Measurements from ENCODE around the gene FAS.
A peak's percentile ranks its signal among the peaks of the same experiment; 100 is the strongest.

Gene FAS

GRCh38 chr10:88971221-88972061, 19.2 kb upstream of the FAS start:
- DNase-seq (ENCODE audit: low read depth) = no peak

- DNase-seq (ENCODE audit: low read depth) = no peak
Observed at GRCh38 chr10:88974012-88974411, 16.6 kb upstream of the FAS start.

GRCh38 chr10:88974446-88975376, 15.9 kb upstream of the FAS start:
- DNase-seq (ENCODE audit: low read depth) = no peak

DNA sequence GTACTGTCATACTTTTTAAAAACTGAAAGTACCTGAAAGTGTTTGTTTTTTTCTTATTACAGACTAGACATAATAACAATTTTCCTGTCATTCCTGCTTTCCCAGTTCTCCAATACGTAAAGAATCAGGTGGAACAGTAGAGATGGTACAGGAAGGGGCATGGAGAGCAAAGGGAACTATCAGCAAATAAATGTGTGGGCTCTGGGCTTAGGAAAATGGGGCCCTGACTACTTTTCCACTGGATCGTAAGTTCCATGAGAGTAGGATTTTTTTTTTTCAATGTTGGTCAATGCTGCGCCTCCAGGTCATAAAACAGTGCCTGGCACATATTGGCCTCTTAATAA, 15.2 kb upstream of the FAS start:
- DNase-seq (ENCODE audit: low read depth) = no peak

GRCh38 chr10:88978463-88978862, 12.1 kb upstream of the FAS start:
- no peak for DNase-seq (ENCODE audit: low read depth)

DNA sequence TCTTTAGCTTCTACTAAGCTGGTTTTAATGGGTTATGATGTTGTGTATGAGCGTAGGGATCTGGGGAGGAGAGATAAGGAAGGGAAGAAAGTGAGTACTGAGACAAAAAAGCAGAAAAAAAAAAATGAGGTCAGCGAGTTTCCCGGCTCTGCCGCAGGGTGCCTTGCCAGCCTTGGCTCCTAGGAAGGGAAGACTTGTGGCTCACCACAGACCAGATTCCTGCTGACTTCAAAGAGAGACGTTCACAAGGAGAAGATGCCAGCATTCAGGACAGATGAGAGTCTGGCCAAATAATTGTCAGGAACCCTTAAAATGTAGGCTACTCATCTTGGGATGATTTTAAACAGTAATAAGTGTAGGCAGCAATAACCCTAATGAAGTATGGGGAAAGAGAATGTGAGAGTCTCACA, 11.4 kb upstream of the FAS start:
- DNase-seq (ENCODE audit: low read depth) = no peak

DNA sequence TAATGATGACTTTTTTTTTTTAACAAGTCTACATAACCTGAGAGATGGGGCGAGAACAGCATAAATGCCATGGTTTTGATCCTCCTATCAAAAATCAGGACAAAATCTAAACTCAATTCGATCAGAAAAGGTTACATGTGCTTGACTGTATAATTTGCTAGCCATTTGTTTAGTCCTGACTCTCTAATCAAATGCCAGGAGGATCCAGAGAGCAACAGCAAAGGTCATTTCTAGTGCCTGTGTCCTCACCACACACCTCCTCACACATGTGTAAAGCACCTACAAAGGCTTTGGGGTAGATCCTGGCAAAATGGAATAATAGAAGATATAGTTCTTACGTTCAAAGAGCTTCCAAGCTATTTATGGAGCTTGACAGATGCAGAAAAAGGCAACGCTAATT, 11.0 kb upstream of the FAS start:
- DNase-seq (ENCODE audit: low read depth) = no peak

DNA sequence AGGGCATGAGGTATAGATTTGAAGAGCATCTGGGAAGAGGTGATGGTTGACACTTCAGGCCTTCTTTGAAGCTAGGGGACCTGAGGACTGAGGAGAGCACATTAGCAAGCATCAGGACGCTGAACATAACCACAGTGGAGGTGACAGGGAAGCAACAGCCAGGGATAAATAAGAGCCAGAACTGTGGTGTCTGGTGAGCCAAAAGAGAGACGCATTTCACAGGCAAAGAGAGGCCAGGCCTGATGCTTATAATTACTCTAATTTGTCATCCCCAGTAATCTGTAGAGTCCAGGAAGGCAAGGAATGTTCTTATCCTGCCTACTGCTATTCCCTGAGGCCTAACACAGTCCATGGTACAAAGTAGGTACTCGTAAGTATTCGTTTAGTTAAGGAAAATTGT, 10.4 kb upstream of the FAS start:
- DNase-seq (ENCODE audit: low read depth) = no peak

DNA sequence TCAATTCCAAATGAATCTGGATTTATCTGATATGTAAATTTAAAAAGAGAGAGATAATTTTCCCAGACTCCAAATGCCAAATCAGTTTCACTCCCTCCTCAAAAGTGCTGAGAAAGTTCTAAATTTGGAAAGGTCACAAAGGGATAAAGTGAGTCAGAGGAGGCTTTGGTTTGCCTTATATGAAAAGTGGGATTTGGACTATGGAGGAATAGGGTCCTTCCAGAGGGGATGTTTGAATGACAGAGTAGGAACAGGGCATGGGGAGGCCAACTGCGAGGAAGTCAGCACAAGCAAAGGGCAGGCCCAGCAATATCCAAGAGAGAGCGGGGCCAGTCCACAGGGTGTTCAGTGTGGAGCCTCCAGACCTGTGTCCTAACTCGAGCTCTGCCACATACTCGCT, 9.8 kb upstream of the FAS start:
- no peak for DNase-seq (ENCODE audit: low read depth)

DNA sequence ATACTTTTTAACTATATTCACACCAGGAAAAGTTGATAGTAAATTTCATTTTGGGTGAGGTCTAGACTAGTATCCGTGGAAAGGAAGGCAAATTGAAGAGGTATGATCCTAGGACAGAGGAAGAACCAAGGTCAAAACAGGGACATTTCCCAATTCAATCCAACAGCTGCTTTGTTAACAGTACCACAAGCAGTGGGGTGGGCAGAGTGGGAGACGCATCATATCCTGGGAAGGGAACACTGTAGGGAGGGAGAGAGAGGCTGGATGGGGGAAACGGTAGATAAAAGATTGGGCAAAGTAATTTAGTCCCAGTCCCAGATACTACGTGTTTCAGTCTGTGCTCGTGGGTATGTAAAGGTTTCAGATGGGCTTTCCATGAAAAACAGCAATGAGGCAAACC, 9.2 kb upstream of the FAS start:
- DNase-seq (ENCODE audit: low read depth) = no peak

- DNase-seq (ENCODE audit: low read depth) = no peak
Observed at GRCh38 chr10:88982366-88982765, 8.2 kb upstream of the FAS start.

DNA sequence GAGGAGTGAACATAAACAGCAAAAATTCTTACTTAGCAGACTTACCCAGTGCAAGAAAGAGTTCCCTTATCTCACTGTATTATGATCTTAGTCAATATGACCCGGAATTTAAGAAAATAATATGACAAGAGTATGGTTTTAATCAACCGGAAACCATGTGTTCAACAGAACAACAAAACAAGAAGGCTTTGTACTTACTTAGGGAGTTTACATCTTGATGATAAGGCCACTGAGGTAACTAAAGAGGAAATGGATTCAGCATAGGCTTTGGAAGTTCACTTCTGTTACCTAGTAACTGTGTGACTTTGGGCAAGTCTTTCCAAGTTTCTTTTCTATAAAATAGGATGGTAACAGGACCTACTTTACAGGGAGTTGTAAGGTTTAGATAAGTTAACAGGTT, 7.4 kb upstream of the FAS start:
- no peak for DNase-seq (ENCODE audit: low read depth)

GRCh38 chr10:88983939-88984338, 6.7 kb upstream of the FAS start:
- DNase-seq (ENCODE audit: low read depth) = no peak

GRCh38 chr10:88984525-88984924, 6.1 kb upstream of the FAS start:
- no peak for DNase-seq (ENCODE audit: low read depth)

DNA sequence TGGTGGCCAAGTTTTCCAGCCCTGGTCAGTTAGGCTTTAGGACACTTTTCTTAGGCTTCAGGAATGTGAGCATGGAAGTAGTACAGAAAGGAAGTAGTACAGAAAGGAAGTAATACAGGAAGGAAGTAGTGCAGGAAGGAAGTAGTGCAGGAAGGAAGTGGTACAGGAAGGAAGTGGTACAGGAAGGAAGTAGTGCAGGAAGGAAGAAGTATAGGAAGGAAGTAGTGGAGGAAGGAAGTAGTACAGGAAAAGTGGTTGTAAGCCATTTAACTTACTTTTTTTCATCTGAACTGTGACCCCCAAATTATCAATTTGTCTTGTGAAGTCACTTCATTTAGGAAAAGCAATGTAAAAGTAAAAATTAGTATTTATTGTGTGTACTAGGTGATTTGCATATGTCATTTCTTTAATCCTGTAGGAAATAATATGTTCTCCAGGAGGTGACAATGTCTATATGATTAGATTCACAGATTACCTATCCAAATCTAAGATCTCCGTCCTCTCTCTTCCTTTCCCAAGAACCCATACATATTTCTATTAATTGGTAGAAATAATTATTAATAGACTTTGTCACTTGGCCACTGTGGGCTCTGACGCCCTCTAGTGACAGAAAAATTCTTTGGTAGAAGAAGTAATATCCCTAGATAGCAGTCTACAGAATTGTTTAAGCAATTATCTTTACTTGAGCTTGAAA, 3.9 kb upstream of the FAS start:
- no peak for DNase-seq (ENCODE audit: low read depth)

DNA sequence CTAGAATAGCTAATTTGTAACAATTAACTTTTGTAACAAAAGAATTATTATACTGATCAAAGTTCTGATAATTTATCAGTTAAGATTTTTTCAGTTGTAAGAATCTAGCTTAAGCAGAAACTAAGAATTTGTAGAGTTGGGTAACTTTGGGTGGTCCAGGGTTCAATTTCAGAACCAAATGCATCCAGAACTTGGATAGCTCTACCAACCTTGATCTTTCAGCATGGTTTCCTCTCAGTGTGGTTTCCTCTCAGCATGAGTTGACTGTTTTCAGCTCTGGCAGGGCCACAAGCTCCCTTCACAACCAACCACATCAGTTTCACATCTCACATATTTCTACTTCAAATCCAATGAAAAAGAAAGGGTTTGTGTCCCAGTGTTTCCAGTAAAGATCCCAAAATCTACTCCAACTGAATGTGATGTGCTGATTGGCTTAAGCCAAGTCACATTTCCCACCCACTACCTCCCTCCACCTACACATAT, 3.3 kb upstream of the FAS start:
- DNase-seq (ENCODE audit: low read depth) = no peak

- DNase-seq (ENCODE audit: low read depth) = no peak
Observed at GRCh38 chr10:88987840-88988239, 2.8 kb upstream of the FAS start.

- DNase-seq (ENCODE audit: low read depth) = no peak
Observed at GRCh38 chr10:88989423-88989822, 1.2 kb upstream of the FAS start.

DNA sequence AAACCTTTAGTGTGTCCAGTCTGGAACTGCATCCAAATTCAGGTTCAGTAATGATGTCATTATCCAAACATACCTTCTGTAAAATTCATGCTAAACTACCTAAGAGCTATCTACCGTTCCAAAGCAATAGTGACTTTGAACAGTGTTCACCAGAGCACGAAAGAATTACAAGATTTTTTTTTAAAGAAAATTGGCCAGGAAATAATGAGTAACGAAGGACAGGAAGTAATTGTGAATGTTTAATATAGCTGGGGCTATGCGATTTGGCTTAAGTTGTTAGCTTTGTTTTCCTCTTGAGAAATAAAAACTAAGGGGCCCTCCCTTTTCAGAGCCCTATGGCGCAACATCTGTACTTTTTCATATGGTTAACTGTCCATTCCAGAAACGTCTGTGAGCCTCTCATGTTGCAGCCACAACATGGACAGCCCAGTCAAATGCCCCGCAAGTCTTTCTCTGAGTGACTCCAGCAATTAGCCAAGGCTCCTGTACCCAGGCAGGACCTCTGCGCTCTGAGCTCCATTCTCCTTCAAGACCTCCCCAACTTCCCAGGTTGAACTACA, 694 bp upstream of the FAS start:
- no peak for DNase-seq (ENCODE audit: low read depth)

- peak; percentile 69 for DNase-seq (ENCODE audit: low read depth)
Observed at GRCh38 chr10:88991161-88991898, 732 bp downstream of the FAS start.

- no peak for DNase-seq (ENCODE audit: low read depth)
Observed at GRCh38 chr10:88991899-88992320, 1.3 kb downstream of the FAS start.

Data from activated T-helper 9 cell treated with anti-CD3 and anti-CD28 coated beads, Interleukin-2, amount 50 U/mL, for 16 hours (primary cell).